ENCODE data around the gene XCR1.
"Not testable (repeated sequence)": the region's sequence is repeated elsewhere in the genome, so short reads cannot be mapped to it uniquely, and the experiment has no call there.

Gene XCR1

DNA sequence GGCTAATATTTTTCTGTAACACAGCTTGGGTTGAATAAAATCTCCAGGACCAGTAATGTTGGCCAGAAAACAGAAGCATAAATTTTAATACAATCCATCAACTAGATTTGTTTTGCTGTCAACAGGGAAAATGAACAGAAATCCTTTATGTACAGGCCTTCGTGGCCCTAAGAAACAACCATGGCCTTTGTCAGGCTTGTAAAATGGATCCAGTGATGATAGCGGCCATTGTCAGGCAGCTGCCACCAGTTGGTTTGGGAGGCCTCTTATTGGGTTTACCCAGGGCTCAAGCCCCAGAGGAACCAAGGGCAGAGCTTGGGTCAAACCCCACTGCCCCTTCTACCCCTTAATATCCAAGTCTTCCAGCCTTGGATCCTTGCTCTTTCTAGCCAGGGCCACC lies 26.1 kb downstream of the XCR1 start:
- no peak for DNase-seq

GRCh38 chr3:45997942-45998341 lies 29.3 kb downstream of the XCR1 start:
- DNase-seq, result no peak

- not testable (repeated sequence) for DNase-seq
These were observed 29.8 kb downstream of the XCR1 start for GRCh38 chr3:45997499-45997898.

GRCh38 chr3:45995236-45996192 lies 31.8 kb downstream of the XCR1 start, which contains the start of gene FYCO1:
Gene FYCO1, minus strand, starts transcription at chr3:45995824. Its CDS starts 10,914 bp downstream, at chr3:45984910.
- peak; percentile 57 for DNase-seq

- no peak for DNase-seq
These were observed 32.7 kb downstream of the XCR1 start for GRCh38 chr3:45994419-45995235.

DNA sequence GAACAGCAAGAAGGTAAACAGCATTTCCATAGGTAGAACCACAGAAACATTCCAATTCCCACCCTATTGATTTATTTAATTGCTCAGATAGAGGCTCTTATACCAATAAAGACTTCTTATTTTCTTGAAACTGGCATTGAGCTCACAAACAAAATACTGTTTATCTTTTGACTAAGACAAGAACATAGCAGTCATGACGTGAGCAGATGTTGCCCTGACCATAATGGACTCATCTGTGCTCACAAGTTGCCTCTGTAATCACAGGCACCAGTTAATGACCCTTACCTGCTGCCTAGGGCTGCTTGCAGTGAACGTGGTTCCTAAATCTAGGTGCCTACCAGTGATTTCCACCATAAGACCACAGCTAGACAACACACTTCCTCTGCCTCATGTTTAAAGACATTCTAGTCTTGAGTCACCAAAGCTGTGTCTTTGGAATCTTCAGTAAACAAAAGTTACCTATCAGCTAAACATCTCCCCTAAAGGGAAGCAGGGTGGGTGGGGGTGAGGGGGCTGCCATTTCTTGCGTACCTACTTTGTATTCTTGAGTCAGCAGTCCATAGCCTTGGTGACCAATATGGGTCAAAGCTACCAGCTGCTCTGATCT lies 33.8 kb downstream of the XCR1 start:
- no peak for DNase-seq

DNA sequence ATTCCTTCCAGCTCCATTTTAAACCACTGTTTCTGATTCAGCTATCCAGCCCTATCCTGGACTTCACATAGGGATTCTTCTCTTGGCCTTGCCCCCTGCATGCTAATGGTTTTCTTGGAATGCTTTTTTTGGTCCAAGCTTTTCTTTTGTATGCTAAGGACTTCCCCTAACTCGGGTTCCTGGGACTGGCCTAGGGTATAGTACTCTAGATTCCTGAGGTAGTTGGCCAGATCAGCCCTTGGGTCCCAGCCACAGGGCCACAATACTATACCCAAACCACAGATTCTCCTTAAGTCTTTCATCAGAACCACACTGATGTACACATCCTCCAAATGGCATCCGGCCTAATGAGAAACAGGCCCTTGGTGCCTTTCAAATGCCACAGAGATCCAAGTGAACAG lies 34.5 kb downstream of the XCR1 start:
- DNase-seq, result no peak

DNA sequence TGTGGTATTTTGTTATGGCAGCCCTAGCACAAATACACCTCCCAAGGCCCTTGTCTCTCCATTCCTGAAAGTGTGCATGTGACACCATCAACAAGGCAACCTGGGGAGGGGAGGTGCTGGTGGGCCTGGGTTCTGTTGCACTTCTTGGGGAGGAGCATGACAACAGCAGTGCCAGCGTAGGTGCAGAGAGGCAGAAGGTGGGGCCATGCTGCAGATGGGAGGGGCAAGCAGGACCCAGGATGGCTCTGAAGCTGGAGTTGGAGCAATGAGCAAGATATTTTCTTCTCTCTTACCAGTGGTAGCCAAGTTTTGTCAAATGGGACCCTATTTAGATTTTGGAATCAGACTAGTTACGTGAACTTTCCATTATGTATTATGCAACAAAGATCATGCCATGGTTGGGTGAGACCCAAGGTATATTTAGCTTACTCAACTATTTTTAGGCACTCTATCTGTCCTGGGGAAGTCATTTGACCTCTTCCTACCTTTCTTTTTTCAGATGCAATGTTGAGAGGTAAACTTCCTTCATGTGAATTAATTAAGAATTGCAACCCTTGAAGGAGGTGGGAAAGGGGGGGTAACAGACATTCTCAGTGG lies 35.1 kb downstream of the XCR1 start:
- DNase-seq, result no peak

- no peak for DNase-seq
These were observed 35.9 kb downstream of the XCR1 start for GRCh38 chr3:45991341-45991740.

DNA sequence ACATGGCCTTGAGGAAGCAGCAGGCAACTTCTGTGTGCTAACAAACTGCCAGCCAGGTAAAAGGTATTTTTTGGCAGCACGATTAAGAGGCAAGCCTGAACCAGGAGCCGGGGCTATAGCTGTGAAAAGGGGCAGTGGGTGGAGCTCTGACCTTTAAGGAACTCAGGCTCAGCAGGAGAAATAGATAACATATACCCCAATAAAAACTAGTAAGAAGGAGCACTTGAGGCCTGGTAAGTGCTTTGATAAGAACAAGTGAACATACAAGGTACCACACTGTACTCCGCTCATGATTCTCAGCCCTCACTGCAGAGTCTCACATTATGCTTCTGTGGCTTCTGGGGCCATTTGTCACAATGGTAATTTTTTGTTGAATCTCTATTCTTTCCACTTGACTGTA lies 37.1 kb downstream of the XCR1 start:
- no peak for DNase-seq

DNA sequence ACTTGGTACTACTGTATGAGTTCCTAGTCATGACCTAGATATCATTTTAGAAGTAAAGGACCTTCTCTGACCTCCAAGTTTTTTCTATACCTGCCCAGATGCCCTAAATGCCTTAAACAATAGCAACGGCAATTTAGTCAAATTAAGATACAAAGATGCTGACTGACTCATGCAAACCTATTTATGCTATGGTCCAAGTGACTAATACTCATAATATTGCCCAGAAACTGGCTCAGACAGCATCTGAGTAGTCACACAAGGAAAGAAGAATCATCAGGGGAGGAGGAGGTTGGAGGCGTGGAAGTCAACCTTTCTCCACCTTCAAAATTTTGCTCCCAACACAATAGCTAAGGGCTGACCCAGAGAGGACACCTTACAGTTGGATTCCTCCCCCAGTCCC lies 38.5 kb downstream of the XCR1 start:
- no peak for DNase-seq

DNA sequence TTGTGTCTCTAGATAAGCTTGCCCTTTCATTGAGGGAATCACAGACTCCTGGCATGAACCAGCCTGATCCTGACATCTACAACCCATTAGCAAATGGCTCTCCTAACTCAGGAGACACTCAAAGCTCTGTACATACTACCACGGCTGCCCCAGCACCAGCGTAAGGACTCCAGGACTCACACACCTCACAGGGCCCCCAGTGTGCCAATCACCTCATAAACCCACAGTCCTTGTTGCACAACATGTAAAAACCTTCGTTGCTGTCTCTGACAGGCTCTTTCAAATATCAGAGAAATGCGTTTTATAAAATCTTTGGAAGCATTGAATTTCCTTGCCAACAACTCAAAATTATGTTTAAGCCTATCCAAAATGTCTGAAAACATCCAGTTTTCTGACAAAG lies 38.9 kb downstream of the XCR1 start:
- DNase-seq, result no peak

- no peak for DNase-seq
These were observed 39.7 kb downstream of the XCR1 start for GRCh38 chr3:45987368-45988291.

DNA sequence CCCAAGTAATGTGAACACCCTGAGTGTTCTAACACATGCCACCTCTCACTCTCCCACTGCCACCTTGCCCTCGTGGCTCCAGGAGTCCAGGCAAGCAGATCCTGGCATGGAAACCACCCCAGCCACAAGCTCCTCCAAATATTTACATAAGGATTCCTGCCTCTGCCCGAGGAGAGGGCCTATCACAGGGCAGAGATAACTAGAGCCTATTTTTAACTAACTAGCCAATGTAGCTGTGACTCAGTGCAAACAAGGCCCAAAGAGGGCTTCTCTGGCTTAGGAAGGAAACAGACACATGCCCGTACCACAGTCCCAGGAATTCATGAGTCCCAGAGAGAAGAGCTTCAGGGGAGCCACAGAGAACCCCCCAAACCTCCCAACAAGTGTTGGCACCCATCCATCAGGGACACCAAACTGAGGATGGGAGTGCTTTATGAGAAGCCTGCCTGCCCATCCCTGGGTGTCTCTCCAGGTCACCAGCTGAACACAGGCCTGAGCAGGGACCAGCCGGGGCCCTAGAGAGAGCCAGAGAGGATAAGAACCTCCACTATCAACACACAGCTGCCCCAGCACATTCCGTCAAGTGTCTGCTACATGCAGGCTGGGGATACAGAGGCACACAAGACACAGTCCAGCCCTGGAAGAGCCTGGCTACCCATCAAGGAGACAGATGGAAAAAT lies 40.8 kb downstream of the XCR1 start:
- peak; percentile 64 for DNase-seq

GRCh38 chr3:45985532-45986302 lies 41.6 kb downstream of the XCR1 start:
- no peak for DNase-seq

- DNase-seq, result no peak
These were observed 42.7 kb downstream of the XCR1 start for GRCh38 chr3:45984331-45985312.

DNA sequence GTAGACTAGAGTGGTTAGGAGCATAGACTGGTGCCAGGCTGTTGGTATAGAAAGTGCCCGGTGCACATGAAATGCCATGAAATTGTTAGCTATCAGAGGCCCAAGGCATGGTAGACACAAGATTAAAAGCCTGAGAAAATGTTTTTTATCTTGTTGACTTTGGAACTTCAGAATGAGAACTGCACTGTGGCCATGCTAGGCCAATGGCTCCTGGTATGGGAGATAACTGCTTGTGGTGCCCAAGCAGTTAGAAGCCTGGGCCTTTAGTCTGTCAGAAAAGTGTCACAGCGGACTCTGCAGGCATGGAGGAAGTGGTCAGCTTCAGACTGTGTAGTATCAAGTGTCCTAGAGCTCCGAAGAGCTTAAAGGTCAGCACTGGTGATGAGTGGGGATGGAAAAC lies 43.5 kb downstream of the XCR1 start:
- DNase-seq, result no peak

DNA sequence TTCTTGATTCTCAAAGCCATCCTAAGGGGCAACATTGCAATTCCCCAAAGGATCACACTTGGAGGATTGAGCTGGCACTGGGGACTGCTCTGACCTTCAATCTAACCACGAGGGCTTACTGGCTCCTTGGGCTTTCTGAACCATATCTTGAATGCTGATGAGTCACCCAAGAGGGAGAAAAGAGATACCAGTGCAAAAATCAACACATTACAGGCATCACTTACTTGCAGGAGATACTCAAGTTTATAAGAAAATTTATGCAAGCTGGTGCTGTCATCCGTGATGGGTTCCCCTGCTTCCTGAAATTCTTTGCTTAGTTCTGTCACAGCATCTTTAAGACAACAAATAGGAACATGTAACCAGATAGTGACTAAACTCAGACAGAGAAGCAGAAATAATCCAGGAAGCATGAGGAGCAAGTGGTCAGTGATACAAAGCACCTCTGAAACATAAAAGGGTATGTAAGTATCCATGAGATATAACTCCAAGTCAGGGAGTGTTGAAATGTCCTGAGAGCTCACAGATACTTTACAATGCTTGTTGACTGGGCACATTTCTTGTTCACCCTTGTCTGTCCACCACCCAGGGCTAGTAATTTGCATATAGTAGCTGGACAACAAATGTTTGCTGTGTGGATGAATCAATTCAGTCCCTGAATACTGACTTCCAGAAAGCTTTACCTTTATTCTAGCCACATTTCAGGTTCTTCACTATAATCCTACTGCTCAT lies 45.8 kb downstream of the XCR1 start:
- DNase-seq, result no peak
